ENCODE results near the gene GPR176. TPM values are rescaled to one million over a fixed set of nuclear protein-coding genes. Genes with fewer than 3 reads are reported as not detected.

The GPR176 gene
- total RNA-seq, 2 experiments from 2014 or later: not detected

DNA sequence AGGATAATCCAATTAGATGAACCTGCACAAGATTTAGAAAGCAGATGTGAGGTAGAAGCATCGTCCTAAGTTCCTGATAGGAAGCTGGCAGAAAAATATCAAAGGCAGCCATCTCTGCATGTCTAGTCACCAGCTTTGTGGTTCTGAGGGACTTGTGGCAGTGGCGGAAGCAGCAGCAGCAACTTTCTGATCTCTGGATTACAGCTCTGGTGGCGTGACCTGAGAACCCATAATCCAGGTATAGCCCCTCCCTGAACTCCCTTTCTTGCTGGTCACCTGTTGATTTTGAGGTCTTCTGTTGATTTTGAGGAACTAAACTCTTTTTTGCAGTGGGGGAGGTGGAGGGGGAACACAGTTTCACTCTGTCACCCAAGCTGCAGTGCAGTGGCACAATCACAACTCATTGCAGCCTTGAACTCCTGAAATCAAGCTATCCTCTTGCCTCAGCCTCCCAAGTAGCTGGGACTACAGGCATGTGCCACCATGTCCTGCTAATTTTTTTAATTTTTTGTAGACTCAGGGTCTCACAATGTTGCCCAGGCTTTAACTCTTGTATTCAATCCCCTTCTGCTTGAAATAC lies 145.3 kb downstream of the GPR176 start:
- peaks cover 3% of the 10 kb centered on the region for H3K36me3 Mint-ChIP-seq
- ATAC-seq (peak; percentile 90), DNase-seq (peak; percentile 80)
- peak overlapping the region; percentile 66 for H3K27ac Mint-ChIP-seq
- no peaks in the 10 kb centered on the region for H3K9me3 Mint-ChIP-seq (ENCODE audit: low read depth)
- H3K4me3 Mint-ChIP-seq: peak overlapping the region; percentile 22
- peaks cover 26% of the 10 kb centered on the region for H3K4me1 Mint-ChIP-seq
- CTCF ChIA-PET: interaction anchor here (0.9 to 1.3 kb wide), 5 partner anchors 18 to 1075 kb away, joined by 3 to 6 read pairs (median 3); no protein-coding TSS in a partner anchor
- H3K27me3 Mint-ChIP-seq: peaks cover 4% of the 10 kb centered on the region

DNA sequence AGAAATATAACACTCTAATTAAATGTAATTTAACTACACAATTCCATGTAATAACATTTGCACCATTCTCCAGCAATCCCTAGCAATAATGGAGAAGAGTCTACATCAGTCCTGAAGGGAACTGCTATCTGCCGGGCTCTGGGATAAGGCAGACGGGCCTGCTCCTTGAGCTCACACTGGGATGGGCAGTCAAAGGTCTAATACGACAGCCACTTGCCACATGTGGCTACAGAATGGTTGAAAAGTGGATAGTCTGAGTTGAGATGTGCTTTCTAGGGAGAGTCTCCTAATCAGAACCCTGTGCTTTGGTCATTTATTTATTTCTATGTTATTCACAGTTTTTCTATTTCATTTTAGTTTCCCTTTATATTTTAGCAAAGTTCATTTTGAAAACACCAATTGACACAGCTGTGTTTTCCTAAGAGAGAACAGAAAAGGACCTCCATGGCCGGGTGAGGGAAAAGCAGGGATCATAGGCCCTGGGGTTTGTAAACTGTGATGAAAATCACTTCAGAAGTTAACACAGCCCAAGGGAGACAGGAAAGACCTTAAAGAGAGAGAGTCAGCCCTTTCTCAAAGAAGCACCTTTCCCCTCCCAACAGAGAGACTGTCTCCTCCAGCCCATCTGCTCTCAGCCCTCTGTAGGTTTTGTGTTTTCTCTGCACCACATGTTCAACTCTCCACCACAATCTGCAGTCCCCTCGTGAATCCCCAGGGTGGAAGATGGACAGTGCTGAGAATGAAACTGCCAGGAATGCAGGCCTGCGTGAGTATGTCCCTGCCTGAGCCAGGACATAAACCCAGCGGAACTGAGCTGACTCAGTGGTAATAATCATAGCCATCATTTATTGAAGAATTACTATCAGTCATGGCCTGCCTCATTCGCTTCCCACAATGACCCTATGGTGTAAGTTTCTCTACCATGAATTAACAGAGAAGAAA lies 149.0 kb downstream of the GPR176 start:
- Mint-ChIP-seq H3K4me1 (peaks cover 17% of the 10 kb centered on the region), H3K9me3 (ENCODE audit: low read depth) (no peaks in the 10 kb centered on the region), H3K27me3 (no peaks in the 10 kb centered on the region), H3K36me3 (peaks cover 2% of the 10 kb centered on the region), H3K4me3 (no peak overlapping the region), H3K27ac (no peak overlapping the region)
- no peak for ATAC-seq
- no peak for DNase-seq
- CTCF ChIA-PET: no interaction called here

DNA sequence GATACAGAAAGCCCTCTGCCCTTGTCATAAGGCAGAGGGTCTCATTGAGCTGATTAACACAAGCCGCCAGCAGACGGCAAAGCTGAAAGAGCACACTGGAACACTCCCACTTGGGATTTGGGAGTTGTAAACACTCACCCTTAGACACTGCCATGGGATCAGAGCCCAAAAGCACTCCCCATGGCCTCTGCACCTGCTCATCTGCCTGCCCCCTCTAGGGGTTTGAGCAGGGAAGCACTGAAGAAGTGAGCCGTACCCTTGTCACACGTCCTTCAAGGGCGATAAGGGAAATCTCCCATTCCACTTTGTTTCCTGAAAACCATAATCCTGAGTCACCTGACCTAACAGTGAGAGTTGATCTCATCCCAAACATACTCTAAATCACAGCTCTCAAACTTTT lies 152.1 kb downstream of the GPR176 start:
- DNase-seq (no peak), ATAC-seq (no peak)
- no peak overlapping the region for H3K4me3 Mint-ChIP-seq
- peaks cover 3% of the 10 kb centered on the region for H3K4me1 Mint-ChIP-seq
- no peaks in the 10 kb centered on the region for H3K36me3 Mint-ChIP-seq
- H3K9me3 Mint-ChIP-seq (ENCODE audit: low read depth): no peaks in the 10 kb centered on the region
- H3K27ac Mint-ChIP-seq: no peak overlapping the region
- CTCF ChIA-PET: interaction anchor here (1.0 to 2.2 kb wide), 2 partner anchors 10 to 27 kb away, joined by 3 to 10 read pairs; no protein-coding TSS in a partner anchor
- H3K27me3 Mint-ChIP-seq: no peaks in the 10 kb centered on the region

DNA sequence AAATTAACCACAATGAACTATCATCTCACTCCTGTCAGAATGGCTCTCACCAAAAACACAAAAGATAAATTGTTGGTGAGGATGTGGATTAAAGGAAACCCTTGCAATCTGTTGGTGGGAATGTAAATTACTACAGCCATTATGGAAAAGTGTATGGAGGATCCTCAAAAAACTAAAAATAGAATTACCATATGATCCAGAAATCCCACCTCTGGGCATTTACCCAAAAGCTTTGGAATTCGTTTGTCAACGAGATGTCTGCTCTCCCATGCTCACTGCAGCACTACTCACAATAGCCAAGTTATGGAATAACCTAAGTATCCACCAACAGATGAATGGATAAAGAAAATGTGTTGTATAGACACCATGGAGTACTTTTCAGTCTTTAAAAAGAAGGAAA lies 159.1 kb downstream of the GPR176 start:
- H3K9me3 Mint-ChIP-seq (ENCODE audit: low read depth): no peaks in the 10 kb centered on the region
- H3K27me3 Mint-ChIP-seq: peaks cover 12% of the 10 kb centered on the region
- CTCF ChIA-PET: no interaction called here
- H3K27ac Mint-ChIP-seq: no peak overlapping the region
- ATAC-seq: no peak
- H3K4me3 Mint-ChIP-seq: no peak overlapping the region
- no peaks in the 10 kb centered on the region for H3K4me1 Mint-ChIP-seq
- no peak for DNase-seq
- H3K36me3 Mint-ChIP-seq: peaks cover 1% of the 10 kb centered on the region

DNA sequence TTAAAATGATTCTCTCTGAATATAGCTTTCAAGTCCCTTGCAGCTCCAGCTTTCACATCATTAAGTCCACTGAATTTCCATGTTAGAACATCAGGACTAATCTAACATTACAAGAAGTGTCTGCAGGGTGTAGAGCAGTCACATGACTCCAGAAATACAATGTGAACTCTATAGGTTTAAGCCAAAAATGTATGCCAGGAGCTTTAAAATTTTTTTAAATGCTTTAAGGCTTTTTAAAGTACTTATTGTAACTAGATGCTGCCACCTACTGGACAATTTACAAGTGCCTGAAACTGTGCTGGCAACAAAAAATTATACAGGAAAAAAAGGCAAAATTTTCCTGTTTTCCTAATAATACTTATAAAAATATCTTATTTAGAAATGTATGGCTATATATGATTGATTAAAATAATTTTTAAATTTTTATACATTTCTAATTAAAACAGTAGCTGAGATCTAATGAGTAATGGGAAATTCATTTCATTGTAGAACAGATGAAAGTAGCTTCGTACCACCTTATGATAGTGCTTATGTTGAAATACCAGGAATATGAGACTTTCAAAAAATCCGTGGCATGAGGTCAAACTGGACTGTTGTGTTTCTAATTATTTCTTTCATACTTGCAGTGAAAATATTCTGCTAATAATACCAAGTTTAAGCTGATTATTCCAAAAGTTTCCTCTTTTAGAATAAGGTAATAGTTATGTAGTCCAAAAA lies 163.1 kb downstream of the GPR176 start:
- no peak for ATAC-seq

GRCh38 chr15:39752991-39753390 lies 167.1 kb downstream of the GPR176 start:
- Mint-ChIP-seq H3K27ac (no peak overlapping the region), H3K27me3 (peaks cover 46% of the 10 kb centered on the region), H3K4me3 (no peak overlapping the region), H3K9me3 (ENCODE audit: low read depth) (no peaks in the 10 kb centered on the region), H3K4me1 (no peaks in the 10 kb centered on the region), H3K36me3 (no peaks in the 10 kb centered on the region)
- CTCF ChIA-PET: interaction anchor here (1.0 to 7.2 kb wide), 2 partner anchors 67 to 171 kb away, joined by 3 to 85 read pairs; partner anchors contain the start of gene THBS1
- DNase-seq (no peak), ATAC-seq (no peak)

More for the DNA sequence above, 163.1 kb downstream of the GPR176 start:
- peaks cover 32% of the 10 kb centered on the region for H3K27me3 Mint-ChIP-seq
- no peak overlapping the region for H3K4me3 Mint-ChIP-seq
- DNase-seq: no peak
- H3K4me1 Mint-ChIP-seq: no peaks in the 10 kb centered on the region
- CTCF ChIA-PET: interaction anchor here (0.6 to 7.2 kb wide), 46 partner anchors 8 to 1302 kb away, joined by 3 to 85 read pairs (median 4); partner anchors contain the start of genes FSIP1 and THBS1
- H3K27ac Mint-ChIP-seq: no peak overlapping the region
- H3K36me3 Mint-ChIP-seq: peaks cover 1% of the 10 kb centered on the region
- H3K9me3 Mint-ChIP-seq (ENCODE audit: low read depth): no peaks in the 10 kb centered on the region

- H3K4me3 Mint-ChIP-seq: no peak overlapping the region
- ATAC-seq (no peak), DNase-seq (no peak)
- CTCF ChIA-PET: no interaction called here
- H3K4me1 Mint-ChIP-seq: no peaks in the 10 kb centered on the region
- H3K27me3 Mint-ChIP-seq: peaks cover 48% of the 10 kb centered on the region
- no peaks in the 10 kb centered on the region for H3K36me3 Mint-ChIP-seq
- H3K9me3 Mint-ChIP-seq (ENCODE audit: low read depth): no peaks in the 10 kb centered on the region
- H3K27ac Mint-ChIP-seq: no peak overlapping the region
Observed at GRCh38 chr15:39752246-39752645, 167.8 kb downstream of the GPR176 start.

Other genes starting within 250 kb of the GPR176 start
- under 1 TPM; 0.50 to 0.56 TPM for gene FSIP1, start 137.4 kb downstream of the GPR176 start, total RNA-seq
- 10 to 100 TPM; 21.3 to 24.0 TPM for gene EIF2AK4, start 13.8 kb upstream of the GPR176 start, total RNA-seq
- 100 to 1,000 TPM; 150 to 160 TPM for gene SRP14, start 118.9 kb upstream of the GPR176 start, total RNA-seq
- gene BMF, start 188.6 kb upstream of the GPR176 start, total RNA-seq: 10 to 100 TPM in 1 of 2 experiments, 1 to 10 TPM in 1; 3.6 to 13.0 TPM
- gene BUB1B, start 240.8 kb upstream of the GPR176 start, total RNA-seq: 100 to 1,000 TPM in 1 of 2 experiments, 10 to 100 TPM in 1; 89.5 to 107 TPM